Measurements from ENCODE around the gene CREB3L4. TPM values are rescaled to one million over a fixed set of nuclear protein-coding genes. Genes with fewer than 3 reads are reported as not detected.
"Not testable (repeated sequence)": the region's sequence is repeated elsewhere in the genome, so short reads cannot be mapped to it uniquely, and the experiment has no call there.

The CREB3L4 gene
- total RNA-seq, 1 donor from 2014 or later, result 13.9 TPM

DNA sequence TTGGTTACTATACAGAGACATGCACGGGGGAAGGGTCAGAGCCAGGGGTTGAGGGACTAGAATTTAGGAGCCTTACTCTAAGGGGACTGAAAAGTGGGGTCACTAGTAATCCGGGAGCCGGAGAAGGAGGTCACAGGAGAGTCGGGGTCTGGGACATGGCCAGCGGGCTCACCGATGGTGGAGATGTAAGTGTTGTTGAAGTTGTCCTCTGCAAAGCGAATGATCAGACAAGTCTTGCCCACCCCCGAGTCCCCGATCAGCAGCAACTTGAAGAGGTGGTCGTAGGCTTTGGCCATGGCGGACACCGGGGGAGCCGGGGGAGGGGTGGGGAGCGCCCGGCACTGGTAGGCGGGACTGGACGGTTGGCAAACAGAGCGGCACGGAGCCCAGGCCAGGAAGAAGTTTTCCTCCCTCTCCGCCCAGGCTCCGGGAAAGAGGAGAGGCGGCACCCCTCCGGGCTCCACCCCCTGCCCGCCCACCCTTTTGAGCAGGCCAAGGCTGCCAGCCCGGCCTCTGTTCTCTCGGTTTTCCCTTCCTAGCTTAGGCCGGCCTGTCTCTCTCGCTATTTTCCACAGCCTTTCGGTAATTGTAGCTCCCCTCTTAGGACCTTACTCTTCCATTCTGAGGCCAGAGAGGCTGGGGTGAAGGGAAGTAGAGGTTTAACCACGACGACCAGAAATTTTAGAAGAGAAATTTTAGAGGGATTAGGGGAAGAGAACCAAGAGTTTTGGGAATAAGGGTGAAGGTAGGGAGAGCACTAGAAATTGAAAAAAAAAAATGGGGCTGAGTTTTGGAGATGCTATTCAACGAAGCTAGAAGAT, 18.4 kb downstream of the CREB3L4 start, which contains the start of gene RAB13:
Gene RAB13, minus strand, starts transcription at position 399 of the 821 bp plus-strand sequence. Its CDS starts 103 bp downstream, at position 296.
- peak; percentile 91 for DNase-seq (ENCODE audit: low spot score)

DNA sequence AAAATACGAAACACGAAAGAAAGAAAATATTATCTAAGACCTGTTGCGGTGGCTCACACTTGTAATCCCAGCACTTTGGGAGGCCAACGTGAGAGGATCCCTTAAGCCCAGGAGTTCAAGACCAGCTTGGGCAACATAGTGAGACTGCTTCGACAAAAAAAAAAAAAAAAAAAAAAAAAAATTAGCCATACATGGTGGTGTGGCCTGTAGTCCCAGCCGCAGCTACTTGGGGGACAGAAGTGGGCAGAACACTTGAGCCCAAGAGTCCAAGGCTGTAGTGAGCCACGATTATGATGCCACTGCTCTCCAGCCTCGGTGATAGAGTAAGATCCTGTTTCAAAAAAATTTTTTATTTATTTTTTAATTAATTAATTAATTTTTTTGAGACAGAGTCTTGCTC, 19.9 kb downstream of the CREB3L4 start:
- no peak for DNase-seq (ENCODE audit: low spot score)

DNA sequence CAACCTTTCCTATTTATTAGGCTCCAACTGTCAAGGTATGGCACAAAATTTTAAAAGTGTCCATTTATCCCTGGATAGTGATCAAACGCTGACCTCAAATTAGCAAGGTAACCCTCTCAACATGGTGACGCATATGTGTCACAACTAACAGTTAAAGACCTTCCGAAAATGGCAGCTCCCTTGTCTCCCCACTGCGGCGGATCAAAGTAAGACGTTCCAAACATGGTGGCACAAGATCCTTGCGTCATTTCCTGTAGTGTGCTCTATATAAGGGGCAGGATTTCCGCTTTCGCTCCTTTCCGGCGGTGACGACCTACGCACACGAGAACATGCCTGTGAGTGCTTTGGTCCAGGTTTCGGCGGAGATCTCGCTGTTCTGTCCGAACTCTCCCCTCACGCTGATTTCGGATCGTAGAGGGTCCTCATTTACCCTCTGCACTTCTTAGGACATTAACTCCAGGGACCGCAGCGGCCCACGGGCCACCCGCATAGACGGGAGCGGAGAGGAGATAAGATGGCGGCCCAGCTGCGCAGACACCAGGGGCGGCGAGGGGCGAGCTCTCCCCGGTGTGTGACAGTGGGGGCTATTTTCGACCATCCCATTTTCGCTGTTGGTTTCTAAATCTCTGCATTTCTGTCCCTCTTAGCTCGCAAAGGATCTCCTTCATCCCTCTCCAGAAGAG, 22.9 kb downstream of the CREB3L4 start, which contains the start of gene RPS27:
Gene RPS27, plus strand, starts transcription at position 295 of the 683 bp plus-strand sequence. Its CDS starts 35 bp downstream, at position 330.
- DNase-seq (ENCODE audit: low spot score), result peak; percentile 95

DNA sequence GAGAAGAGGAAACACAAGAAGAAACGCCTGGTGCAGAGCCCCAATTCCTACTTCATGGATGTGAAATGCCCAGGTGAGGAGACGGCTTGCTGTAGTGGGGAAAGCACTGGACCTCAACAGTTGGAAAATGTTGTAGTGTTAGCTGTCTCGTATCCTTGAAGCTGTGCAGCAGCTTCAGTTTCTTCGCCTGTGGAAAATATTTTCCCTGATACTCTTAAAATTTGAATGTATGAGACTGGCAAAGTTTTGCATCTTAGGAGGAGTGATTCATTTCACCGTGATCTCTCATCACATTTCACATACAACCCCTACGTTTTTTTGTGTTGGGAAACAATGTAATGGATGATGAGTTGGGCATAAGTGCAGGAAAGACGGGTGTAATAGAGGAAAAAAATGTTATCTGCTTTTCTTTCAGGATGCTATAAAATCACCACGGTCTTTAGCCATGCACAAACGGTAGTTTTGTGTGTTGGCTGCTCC, 23.5 kb downstream of the CREB3L4 start:
- no peak for DNase-seq (ENCODE audit: low spot score)

DNA sequence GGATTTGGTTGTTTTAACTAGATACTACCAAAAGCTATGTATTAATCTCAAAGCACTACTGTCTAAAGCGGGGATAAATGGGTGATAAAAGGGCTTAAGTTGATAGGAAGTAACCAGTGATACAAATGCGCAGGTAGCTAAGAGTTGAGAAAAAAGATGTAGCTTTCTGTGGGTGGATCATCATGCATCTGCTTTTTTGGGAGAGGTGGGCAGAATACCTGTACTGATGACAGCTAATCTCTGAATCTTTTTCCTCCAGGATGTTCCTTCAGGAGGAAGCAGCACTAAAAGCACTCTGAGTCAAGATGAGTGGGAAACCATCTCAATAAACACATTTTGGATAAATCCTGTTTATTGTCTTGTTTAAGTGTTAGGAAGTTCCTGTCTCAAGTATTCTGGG, 24.1 kb downstream of the CREB3L4 start:
- no peak for DNase-seq (ENCODE audit: low spot score)

DNA sequence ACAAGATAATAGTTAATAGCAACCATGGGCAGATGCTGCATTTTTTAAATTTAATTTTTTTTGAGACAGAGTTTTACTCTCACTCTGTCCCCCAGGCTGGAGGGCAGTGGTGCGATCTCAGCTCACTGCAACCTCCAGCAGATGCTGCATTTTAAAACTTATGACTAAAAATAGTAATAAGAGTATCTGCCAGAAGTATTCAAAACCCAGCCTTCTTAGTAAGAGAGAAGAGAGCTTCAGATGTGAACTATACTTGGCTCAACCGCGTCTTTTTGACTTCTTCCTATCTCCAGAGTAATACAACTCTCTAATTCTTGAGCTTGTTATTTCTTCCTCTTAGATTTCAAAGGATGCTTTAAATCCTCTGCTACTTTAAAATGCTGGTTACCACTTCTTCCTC, 27.5 kb downstream of the CREB3L4 start:
- no peak for DNase-seq (ENCODE audit: low spot score)

DNA sequence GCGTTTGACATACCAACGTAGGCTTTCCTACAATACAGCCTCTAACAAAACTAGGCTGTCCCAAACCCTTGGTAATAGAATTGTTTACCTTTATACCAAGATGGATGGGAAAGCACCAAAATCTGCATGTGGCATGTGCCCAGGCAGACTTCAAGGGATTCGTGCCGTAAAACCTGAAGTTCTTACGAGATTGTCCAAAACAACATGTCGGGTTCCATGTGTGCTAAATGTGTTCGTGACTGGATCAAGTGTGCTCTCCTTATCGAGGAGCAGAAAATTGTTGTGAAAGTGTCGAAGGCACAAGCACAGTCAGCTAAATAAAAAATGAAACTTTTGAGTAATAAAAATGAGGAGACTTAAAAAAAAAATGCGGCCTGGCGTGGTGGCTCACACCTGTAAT, 27.9 kb downstream of the CREB3L4 start:
- no peak for DNase-seq (ENCODE audit: low spot score)

DNA sequence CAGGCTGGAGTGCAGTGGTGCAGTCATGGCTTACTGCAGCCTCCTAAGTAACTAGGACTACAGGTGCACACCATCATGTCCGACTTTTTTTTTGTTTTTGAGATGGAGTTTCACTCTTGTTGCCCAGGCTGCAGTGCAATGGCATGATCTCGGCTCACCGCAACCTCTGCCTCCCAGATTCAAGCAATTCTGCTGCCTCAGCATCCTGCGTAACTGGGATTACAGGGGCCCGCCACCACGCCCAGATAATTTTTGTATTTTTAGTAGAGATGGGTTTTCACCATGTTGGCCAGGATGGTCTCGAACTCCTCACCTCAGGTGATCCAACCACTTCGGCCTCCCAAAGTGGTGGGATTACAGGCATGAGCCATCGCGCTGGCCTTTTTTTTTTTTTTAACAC, 29.2 kb downstream of the CREB3L4 start:
- DNase-seq (ENCODE audit: low spot score), result not testable (repeated sequence)

DNA sequence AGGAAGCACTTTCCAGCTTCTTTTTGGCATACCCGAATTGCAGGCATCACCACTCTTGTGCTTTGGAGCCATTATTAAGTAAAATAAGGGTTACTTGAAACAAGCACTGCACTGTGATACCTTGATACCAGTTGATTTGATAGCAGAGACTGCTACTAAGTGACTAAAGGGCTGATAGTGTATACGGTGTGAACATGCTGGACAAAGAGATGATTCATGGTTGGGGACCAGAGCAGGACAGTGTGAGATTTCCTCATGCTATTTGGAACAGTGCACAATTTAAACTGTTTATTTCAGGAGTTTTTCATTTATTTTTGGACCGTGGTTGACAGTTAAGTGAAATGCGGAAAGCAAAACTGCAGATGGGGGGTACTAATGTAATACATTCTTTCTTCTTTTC, 32.7 kb downstream of the CREB3L4 start:
- no peak for DNase-seq (ENCODE audit: low spot score)

DNA sequence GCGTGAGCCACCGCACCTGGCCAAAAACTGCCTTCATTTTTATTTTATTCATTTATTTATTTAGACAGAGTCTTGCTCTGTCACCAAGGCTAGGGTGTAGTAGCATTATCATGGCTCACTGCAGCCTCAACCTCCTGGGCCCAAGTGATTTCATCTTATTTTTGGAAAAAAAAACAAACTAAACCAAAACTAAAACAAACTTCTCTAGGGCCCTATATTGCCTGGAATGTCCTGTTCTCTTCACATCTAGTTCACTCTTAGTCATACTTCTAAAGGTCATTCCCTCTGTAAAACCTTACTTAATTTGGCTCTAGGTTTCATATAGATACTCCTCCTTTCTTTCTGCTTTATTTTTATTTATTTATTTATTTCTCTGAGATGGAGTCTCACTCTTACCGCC, 38.4 kb downstream of the CREB3L4 start:
- DNase-seq (ENCODE audit: low spot score), result no peak

DNA sequence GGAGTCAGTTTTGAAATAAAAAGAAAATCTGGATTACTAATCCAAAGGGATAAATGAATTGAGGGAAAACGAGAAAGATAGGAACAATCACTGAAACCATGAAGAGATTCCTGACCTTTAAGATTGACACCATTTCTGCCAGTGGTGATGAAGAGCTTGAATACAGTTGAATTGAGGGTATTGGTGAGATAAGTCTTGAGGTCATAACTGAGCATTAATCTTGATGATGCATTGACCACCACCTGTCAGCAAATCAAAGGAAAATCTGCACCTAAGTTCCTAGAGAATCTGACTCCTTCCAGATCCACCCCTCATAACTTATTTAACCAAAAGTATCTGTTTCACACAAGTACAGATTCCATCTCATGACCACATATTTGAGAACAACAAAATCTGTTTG, 44.4 kb downstream of the CREB3L4 start:
- no peak for DNase-seq (ENCODE audit: low spot score)

DNA sequence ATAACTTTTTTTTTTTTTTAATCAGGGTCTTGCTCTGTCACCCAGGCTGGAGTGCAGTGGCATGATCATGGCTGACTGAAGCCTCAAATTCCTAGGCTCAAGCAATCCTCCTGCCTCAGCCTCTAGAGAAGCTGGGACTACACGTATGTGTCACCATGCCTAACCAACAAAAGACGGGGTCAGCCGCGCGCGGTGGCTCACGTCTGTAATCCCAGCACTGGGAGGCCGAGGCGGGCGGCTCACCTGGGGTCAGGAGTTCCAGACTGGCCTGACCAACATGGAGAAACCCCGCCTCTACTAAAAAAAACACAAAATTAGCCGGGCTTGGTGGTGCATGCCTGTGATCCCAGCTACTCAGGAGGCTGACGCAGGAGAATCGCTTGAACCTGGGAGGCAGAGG, 44.8 kb downstream of the CREB3L4 start:
- DNase-seq (ENCODE audit: low spot score), result not testable (repeated sequence)

DNA sequence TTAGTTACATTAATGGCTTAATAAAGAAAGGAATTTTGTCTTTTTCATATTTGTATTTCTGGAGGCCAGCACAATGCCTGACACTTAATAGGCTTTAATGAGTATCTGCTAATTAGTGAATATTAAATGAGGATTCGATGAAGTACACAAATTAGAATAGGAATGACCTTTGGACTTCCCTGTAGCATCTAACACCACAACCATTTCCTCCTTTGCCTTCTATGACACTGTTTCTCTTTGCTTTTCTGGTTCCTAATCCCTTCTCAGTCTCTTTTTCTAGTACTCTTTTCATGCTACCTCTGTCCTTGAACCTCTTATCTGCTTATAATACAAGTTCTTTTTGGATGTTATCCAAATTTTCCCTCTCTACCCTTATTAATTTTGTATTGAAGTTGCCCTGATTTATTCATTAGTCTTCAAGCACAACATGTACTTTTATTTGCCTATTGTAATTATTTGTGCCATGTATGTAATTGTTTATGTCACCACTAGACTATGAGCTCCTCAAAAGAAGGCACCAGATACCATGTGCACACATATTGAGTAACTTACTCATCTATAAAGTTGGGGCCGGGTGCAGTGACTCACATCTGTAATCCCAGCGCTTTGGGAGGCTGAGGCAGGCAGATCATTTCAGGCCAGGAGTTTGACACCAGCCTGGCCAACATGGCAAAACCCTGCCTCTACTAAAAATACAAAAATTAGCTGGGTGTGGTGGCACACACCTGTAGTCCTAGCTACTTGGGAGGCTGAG, 46.6 kb downstream of the CREB3L4 start:
- DNase-seq (ENCODE audit: low spot score), result no peak

DNA sequence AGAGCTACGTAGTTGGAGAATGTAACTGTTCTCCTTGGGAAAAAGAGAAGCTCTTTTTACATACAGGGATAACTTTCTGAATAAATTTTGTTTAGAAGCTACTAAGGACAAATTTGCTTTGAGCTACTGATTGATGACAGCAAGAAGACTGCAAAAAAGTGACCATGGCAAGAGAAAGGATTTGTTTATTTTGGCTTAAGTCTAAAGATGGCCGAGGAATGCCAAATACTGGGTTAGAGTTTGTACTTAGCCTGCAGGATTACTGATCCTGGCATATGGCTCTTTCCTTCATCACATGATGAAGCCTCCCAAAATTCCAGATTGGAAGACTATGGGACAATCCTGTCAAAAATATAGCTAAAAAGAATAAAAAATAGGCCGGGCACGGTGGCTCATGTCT, 51.6 kb downstream of the CREB3L4 start:
- DNase-seq (ENCODE audit: low spot score), result no peak

DNA sequence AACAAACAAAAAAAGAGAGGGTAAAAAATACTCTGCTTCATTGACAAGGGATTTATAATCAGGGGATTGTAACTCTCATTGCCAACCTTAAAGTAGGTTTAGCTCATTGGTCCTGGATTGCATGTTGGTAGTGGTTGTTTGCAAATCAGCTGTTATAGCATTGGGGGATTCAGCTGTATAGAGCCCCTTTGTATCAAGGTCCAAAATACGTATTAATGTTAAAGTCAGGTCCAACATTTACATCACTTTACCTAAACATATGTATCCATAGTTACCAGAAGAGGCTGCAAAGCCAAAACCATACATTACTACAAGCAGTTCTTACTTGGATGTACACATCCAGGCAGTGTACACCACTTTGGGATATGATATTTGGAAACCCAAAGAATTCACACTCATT, 52.2 kb downstream of the CREB3L4 start:
- no peak for DNase-seq (ENCODE audit: low spot score)

Other genes starting within 250 kb of the CREB3L4 start
- 77.5 TPM for gene INTS3, start 239.9 kb upstream of the CREB3L4 start, total RNA-seq
- gene SLC27A3, start 192.5 kb upstream of the CREB3L4 start, total RNA-seq, result 28.8 TPM
- gene GATAD2B, start 44.9 kb upstream of the CREB3L4 start, total RNA-seq, result 43.1 TPM
- 69.4 TPM for gene DENND4B, start 21.2 kb upstream of the CREB3L4 start, total RNA-seq
- 32.7 TPM for gene CRTC2, start 9.3 kb upstream of the CREB3L4 start, total RNA-seq
- gene SLC39A1, start 4.4 kb upstream of the CREB3L4 start, total RNA-seq, result 62.6 TPM
- 103 TPM for gene JTB, start 9.8 kb downstream of the CREB3L4 start, total RNA-seq
- gene RAB13, start 18.4 kb downstream of the CREB3L4 start, total RNA-seq, result 86.4 TPM
- 2,661 TPM for gene RPS27, start 22.9 kb downstream of the CREB3L4 start, total RNA-seq
- 0.39 TPM for gene NUP210L, start 187.2 kb downstream of the CREB3L4 start, total RNA-seq
- 242 TPM for gene TPM3, start 224.2 kb downstream of the CREB3L4 start, total RNA-seq
- not detected for gene CFAP141, start 238.4 kb downstream of the CREB3L4 start, total RNA-seq

All from ureter (tissue), 1 donor.